Endothelial cell (in vitro differentiated cells): ENCODE measurements around the gene OR52B2. TPM values are rescaled to one million over a fixed set of nuclear protein-coding genes. Genes with fewer than 3 reads are reported as not detected.

Experiments
- DNase-seq: peaks from one replicate; pipeline ENCODE4 v3.0.0; 2021; ENCODE audit warnings: low spot score
- H3K27ac Mint-ChIP-seq: one replicate; pipeline ENCODE4 v1.8.0; 2021; ENCODE audit warnings: mixed read lengths, inconsistent platforms; ENCODE audit not compliant: unreplicated experiment
- H3K27me3 Mint-ChIP-seq: one replicate; pipeline ENCODE4 v1.8.0; 2021; ENCODE audit warnings: mild to moderate bottlenecking, moderate library complexity, mixed read lengths, inconsistent platforms; ENCODE audit not compliant: unreplicated experiment
- H3K36me3 Mint-ChIP-seq: one replicate; pipeline ENCODE4 v1.8.0; 2021; ENCODE audit warnings: mild to moderate bottlenecking, low read depth, mixed read lengths, inconsistent platforms; ENCODE audit not compliant: unreplicated experiment
- H3K4me1 Mint-ChIP-seq: one replicate; pipeline ENCODE4 v1.8.0; 2021; ENCODE audit warnings: mild to moderate bottlenecking, mixed read lengths, inconsistent platforms; ENCODE audit not compliant: unreplicated experiment
- H3K4me3 Mint-ChIP-seq: one replicate; pipeline ENCODE4 v1.8.0; 2021; ENCODE audit warnings: mild to moderate bottlenecking, mixed read lengths, inconsistent platforms; ENCODE audit not compliant: unreplicated experiment
- H3K9me3 Mint-ChIP-seq: one replicate; pipeline ENCODE4 v1.8.0; 2021; ENCODE audit warnings: mixed read lengths, inconsistent platforms; ENCODE audit not compliant: unreplicated experiment
- CTCF ChIP-seq: fragments of 200-600 bp; sonication (generic); IDR thresholded peaks from one replicate; pipeline ENCODE4 v1.5.0; 2021; ENCODE audit warnings: antibody characterized with exemption; ENCODE audit not compliant: unreplicated experiment
- total RNA-seq: library from RNA; stranded (reverse); fragmentation: NEBNext Ultra II Directional; extraction: Animal tissue kit (Norgen Biotek cat#: 25700); gene quantifications from one replicate; pipeline ENCODE4 v1.2.1, GENCODE V29; 2021; ENCODE audit not compliant: unreplicated experiment

The OR52B2 gene
- total RNA-seq, 1 donor from 2014 or later: not detected

GRCh38 chr11:6210274-6210955, 40.3 kb upstream of the OR52B2 start:
- no peaks in the 10 kb centered on the region for H3K27me3 Mint-ChIP-seq
- no peak for TF ChIP-seq CTCF
- no peak overlapping the region for H3K27ac Mint-ChIP-seq
- H3K9me3 Mint-ChIP-seq: no peaks in the 10 kb centered on the region
- H3K4me1 Mint-ChIP-seq: no peaks in the 10 kb centered on the region
- no peak overlapping the region for H3K4me3 Mint-ChIP-seq
- H3K36me3 Mint-ChIP-seq: peaks cover 12% of the 10 kb centered on the region
- DNase-seq: no peak

GRCh38 chr11:6209801-6210200, 39.7 kb upstream of the OR52B2 start:
- no peak for DNase-seq
- H3K4me1 Mint-ChIP-seq: no peaks in the 10 kb centered on the region
- no peak overlapping the region for H3K27ac Mint-ChIP-seq
- H3K36me3 Mint-ChIP-seq: peaks cover 12% of the 10 kb centered on the region
- no peaks in the 10 kb centered on the region for H3K27me3 Mint-ChIP-seq
- no peak for TF ChIP-seq CTCF
- H3K9me3 Mint-ChIP-seq: no peaks in the 10 kb centered on the region
- no peak overlapping the region for H3K4me3 Mint-ChIP-seq

DNA sequence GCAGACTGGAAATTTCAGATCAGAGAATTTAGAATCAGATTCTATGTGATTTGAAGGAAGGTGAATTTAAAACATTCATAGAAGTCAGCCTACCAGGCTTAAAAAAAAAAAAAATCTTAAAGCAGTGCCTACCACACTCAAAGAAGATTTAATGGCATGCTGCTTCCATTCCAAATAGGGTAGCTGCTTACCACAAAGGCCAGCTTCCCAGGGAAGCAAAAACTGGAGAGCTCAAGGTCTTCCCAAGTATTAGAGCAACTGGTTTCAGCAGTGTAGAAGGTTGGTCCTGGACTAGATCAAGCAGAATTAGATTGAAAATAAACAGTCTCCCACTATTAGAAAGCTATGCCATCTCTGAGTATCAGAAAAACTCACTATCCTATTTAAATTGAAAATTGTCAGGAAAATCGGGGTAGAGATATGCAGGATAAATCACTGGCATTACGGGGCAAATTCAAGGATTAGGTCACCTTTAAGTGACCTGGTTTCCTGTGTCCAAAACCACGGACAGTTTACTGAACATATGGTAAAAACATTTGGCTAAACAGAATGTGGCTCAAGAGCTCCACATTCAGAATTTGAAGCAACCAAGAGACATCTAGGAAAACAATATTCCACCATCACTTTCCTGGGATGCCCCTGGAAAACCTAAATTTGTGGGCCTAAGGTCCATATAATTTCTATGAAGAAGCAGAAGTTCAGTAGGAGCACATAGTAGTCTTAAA, 36.5 kb upstream of the OR52B2 start:
- H3K9me3 Mint-ChIP-seq: no peaks in the 10 kb centered on the region
- peaks cover 12% of the 10 kb centered on the region for H3K36me3 Mint-ChIP-seq
- no peak for DNase-seq
- TF ChIP-seq CTCF: no peak
- H3K27ac Mint-ChIP-seq: no peak overlapping the region
- H3K4me3 Mint-ChIP-seq: no peak overlapping the region
- no peaks in the 10 kb centered on the region for H3K27me3 Mint-ChIP-seq
- no peaks in the 10 kb centered on the region for H3K4me1 Mint-ChIP-seq

- no peak for DNase-seq
- Mint-ChIP-seq H3K27ac (no peak within 1 kb of the TSS), H3K27me3 (no peaks in the 10 kb centered on the region), H3K4me3 (no peak within 1 kb of the TSS), H3K4me1 (no peaks in the 10 kb centered on the region), H3K9me3 (no peaks in the 10 kb centered on the region), H3K36me3 (peaks cover 9% of the 10 kb centered on the region)
- no peak for TF ChIP-seq CTCF
These were observed 35.2 kb upstream of the OR52B2 start, which contains the start of gene C11orf42 for GRCh38 chr11:6205366-6205765. TSS of gene C11orf42 (plus strand) at chr11:6205557. CDS start at chr11:6205616, 59 bp downstream.

- Mint-ChIP-seq H3K9me3 (no peaks in the 10 kb centered on the region), H3K4me3 (no peak overlapping the region), H3K27ac (no peak overlapping the region), H3K36me3 (peaks cover 8% of the 10 kb centered on the region), H3K27me3 (no peaks in the 10 kb centered on the region), H3K4me1 (no peaks in the 10 kb centered on the region)
- no peak for TF ChIP-seq CTCF
- DNase-seq: no peak
These were observed 34.6 kb upstream of the OR52B2 start for GRCh38 chr11:6204706-6205105.
